CD14-positive monocyte (primary cell): ENCODE data around the gene SPTBN5. TPM values are rescaled to one million over a fixed set of nuclear protein-coding genes. Genes with fewer than 3 reads are reported as not detected.

Experiments used
- DNase-seq, 3 donors: peaks; one replicate each; pipeline ENCODE4 v3.0.0-alpha.2; 2011 to 2022
- H2AFZ ChIP-seq: 2 replicates; pipeline ENCODE4 v1.6.0; 2012; ENCODE audit warnings: mild to moderate bottlenecking, low read depth, low read length, inconsistent platforms; ENCODE audit not compliant: insufficient read depth, poor library complexity, severe bottlenecking
- H3K27ac ChIP-seq, 2 donors: 1 replicate in 1 of 2; 2 replicates in 1 of 2; pipeline ENCODE4 v1.5.1; 2012 to 2013; ENCODE audit warnings: low read length in 2 of 2, control low read depth in 1 of 2, inconsistent platforms in 1 of 2, low read depth in 1 of 2, mild to moderate bottlenecking in 1 of 2
- H3K27me3 ChIP-seq, 2 donors: one replicate each; pipeline versions ENCODE4 v1.6.0 to v1.6.1; 2011 to 2013; ENCODE audit warnings: low read length in 2 of 2; ENCODE audit not compliant: control insufficient read depth in 2 of 2, insufficient read depth in 2 of 2
- H3K36me3 ChIP-seq, 2 donors: replicated peaks in 1 of 2; 1 replicate in 1 of 2; 2 replicates in 1 of 2; pipeline versions ENCODE4 v1.5.1 to v1.6.1; 2012 to 2013; ENCODE audit warnings: low read length in 2 of 2, control low read depth in 1 of 2, inconsistent platforms in 1 of 2, mild to moderate bottlenecking in 1 of 2; ENCODE audit not compliant: insufficient read depth in 2 of 2, control insufficient read depth in 1 of 2
- H3K4me1 ChIP-seq, 2 donors: 1 replicate in 1 of 2; 2 replicates in 1 of 2; pipeline versions ENCODE4 v1.5.1 to v1.6.1; 2012 to 2013; ENCODE audit warnings: low read length in 2 of 2, control low read depth in 1 of 2, inconsistent platforms in 1 of 2, mild to moderate bottlenecking in 1 of 2, moderate library complexity in 1 of 2; ENCODE audit not compliant: insufficient read depth in 2 of 2, control insufficient read depth in 1 of 2
- H3K4me2 ChIP-seq: replicated peaks from 2 replicates; pipeline ENCODE3; 2012; ENCODE audit warnings: low read length, moderate library complexity, mild to moderate bottlenecking; ENCODE audit not compliant: poor library complexity, severe bottlenecking; ENCODE audit errors: extremely low read depth
- H3K4me3 ChIP-seq, 3 experiments: fragments of 200-600 bp in 1 of 3; sonication (generic) in 1 of 3; replicated peaks in 1 of 3; 1 replicate in 2 of 3; 2 replicates in 1 of 3; pipeline ENCODE4 v1.5.1; 2011 to 2013; ENCODE audit warnings: low read length in 3 of 3, mild to moderate bottlenecking in 3 of 3, control low read depth in 2 of 3, low read depth in 2 of 3, inconsistent platforms in 1 of 3, moderate library complexity in 1 of 3
- H3K79me2 ChIP-seq: 2 replicates; pipeline ENCODE4 v1.6.0; 2012; ENCODE audit warnings: mild to moderate bottlenecking, control low read depth, inconsistent platforms, low read length, moderate library complexity; ENCODE audit not compliant: insufficient read depth
- H3K9ac ChIP-seq: 2 replicates; pipeline ENCODE4 v1.6.0; 2017; ENCODE audit warnings: low read length, mild to moderate bottlenecking; ENCODE audit not compliant: insufficient read depth, poor library complexity, severe bottlenecking
- H3K9me3 ChIP-seq, 2 donors: replicated peaks in 1 of 2; 1 replicate in 1 of 2; 2 replicates in 1 of 2; pipeline versions ENCODE4 v1.5.1 to v1.6.1; 2012 to 2013; ENCODE audit warnings: low read length in 2 of 2, control low read depth in 1 of 2; ENCODE audit not compliant: control insufficient read depth in 1 of 2, insufficient read depth in 1 of 2
- H4K20me1 ChIP-seq: 2 replicates; pipeline ENCODE4 v1.6.0; 2012; ENCODE audit warnings: mild to moderate bottlenecking, low read length, control low read depth, moderate library complexity; ENCODE audit not compliant: insufficient read depth
- H3K27ac Mint-ChIP-seq, 7 donors: one replicate each; pipeline ENCODE4 v1.8.0; 2020; ENCODE audit warnings: mild to moderate bottlenecking in 7 of 7, mixed read lengths in 7 of 7, moderate library complexity in 6 of 7, inconsistent platforms in 2 of 7
- H3K27me3 Mint-ChIP-seq, 3 donors: one replicate each; pipeline ENCODE4 v1.8.0; 2021 to 2022; ENCODE audit warnings: low read depth in 3 of 3, mild to moderate bottlenecking in 3 of 3, mixed read lengths in 3 of 3, moderate library complexity in 3 of 3, inconsistent platforms in 1 of 3
- H3K36me3 Mint-ChIP-seq, 2 donors: one replicate each; pipeline ENCODE4 v1.8.0; 2020; ENCODE audit warnings: mixed read lengths in 2 of 2, inconsistent platforms in 1 of 2, mild to moderate bottlenecking in 1 of 2
- H3K4me1 Mint-ChIP-seq: one replicate; pipeline ENCODE4 v1.8.0; 2020; ENCODE audit warnings: mild to moderate bottlenecking, mixed read lengths
- H3K4me3 Mint-ChIP-seq, 2 donors: one replicate each; pipeline ENCODE4 v1.8.0; 2020; ENCODE audit warnings: mild to moderate bottlenecking in 2 of 2, mixed read lengths in 2 of 2, moderate library complexity in 1 of 2
- H3K9me3 Mint-ChIP-seq, 7 donors: one replicate each; pipeline ENCODE4 v1.8.0; 2020 to 2022; ENCODE audit warnings: mixed read lengths in 7 of 7, mild to moderate bottlenecking in 6 of 7, moderate library complexity in 6 of 7, inconsistent platforms in 2 of 7
- CTCF ChIP-seq: fragments of 200-600 bp; IDR thresholded peaks from one replicate; pipeline ENCODE4 v1.8.0; 2022; ENCODE audit warnings: antibody characterized with exemption, mild to moderate bottlenecking
- WGBS: methylation state at CpG from one replicate; pipeline ENCODE4 v1.1.5; 2013; ENCODE audit warnings: missing lambda C conversion rate; ENCODE audit not compliant: insufficient coverage; 5-methylcytosine and 5-hydroxymethylcytosine counted together
- intact Hi-C, 2 donors: fragments of 100-400 bp; cut with micrococcal nuclease; formaldehyde crosslinking; loops; one replicate each; pipeline versions ENCODE4 v1.15.0 to v1.15.1; 2023
- polyA plus RNA-seq, 3 donors: library from polyadenylated mRNA; depleted of rRNA in 1 of 3; unstranded in 2 of 3; stranded (reverse) in 1 of 3; fragments of 300-500 nt in 2 of 3; fragments of >200 nt in 1 of 3; fragmentation: Illumina TruSeq in 2 of 3; gene quantifications; 1 replicate in 2 of 3; 2 replicates in 1 of 3; pipeline ENCODE4 v1.2.3, GENCODE V29; 2012 to 2021

SPTBN5 gene
- polyA plus RNA-seq, 3 donors, result 0.29 TPM; not detected in 2

GRCh38 chr15:41900526-41901380, 6.9 kb upstream of the SPTBN5 start:
- no peaks in the 10 kb centered on the region for H3K27me3 Mint-ChIP-seq
- Histone ChIP-seq H3K27me3 (no peaks in the 10 kb centered on the region), H2AFZ (no peak overlapping the region), H3K4me3 (no peak overlapping the region), H3K9ac (no peak overlapping the region), H3K36me3 (peaks cover 56 to 88% of the 10 kb centered on the region in 2 donors), H4K20me1 (peaks cover 14% of the 10 kb centered on the region), H3K9me3 (no peaks in the 10 kb centered on the region), H3K27ac (no peak overlapping the region), H3K4me2 (no peak overlapping the region), H3K79me2 (peaks cover 10% of the 10 kb centered on the region), H3K4me1 (no peaks in the 10 kb centered on the region)
- no peak for DNase-seq
- H3K4me3 Mint-ChIP-seq, result no peak overlapping the region
- peak overlapping the region in 1 of 7 donors; percentile 78 for H3K27ac Mint-ChIP-seq
- peaks cover 0 to 3% (median 0%) of the 10 kb centered on the region in 7 donors for H3K9me3 Mint-ChIP-seq
- H3K36me3 Mint-ChIP-seq, result peaks cover 74 to 85% of the 10 kb centered on the region in 2 donors
- peaks cover 8% of the 10 kb centered on the region for H3K4me1 Mint-ChIP-seq
- intact Hi-C loops, result loop anchor here in 1 of 2 donors (5.0 to 10.0 kb wide), 2 partner anchors 76 to 128 kb away; partner anchors contain the start of genes JMJD7 and MAPKBP1
- TF ChIP-seq CTCF, result no peak
- 94% methylated on average over 33 of the region's 36 CpGs for WGBS

- H3K9ac ChIP-seq, result no peak overlapping the region
- DNase-seq, result no peak
- peaks cover 56 to 80% of the 10 kb centered on the region in 2 donors for H3K36me3 ChIP-seq
- no peak overlapping the region for H2AFZ ChIP-seq
- Mint-ChIP-seq H3K9me3 (peaks cover 0 to 3% (median 0%) of the 10 kb centered on the region in 7 donors), H3K27ac (peak overlapping the region in 1 of 7 donors; percentile 78), H3K27me3 (peaks cover 0 to under 1% (median 0%) of the 10 kb centered on the region in 3 donors), H3K36me3 (peaks cover 66 to 77% of the 10 kb centered on the region in 2 donors), H3K4me1 (peaks cover 14% of the 10 kb centered on the region), H3K4me3 (no peak overlapping the region)
- no peak overlapping the region for H3K4me3 ChIP-seq
- H3K9me3 ChIP-seq, result no peaks in the 10 kb centered on the region
- no peak overlapping the region for H3K4me2 ChIP-seq
- 96% methylated on average over 4 of the region's 6 CpGs for WGBS
- peaks cover 13% of the 10 kb centered on the region for H4K20me1 ChIP-seq
- no peaks in the 10 kb centered on the region for H3K27me3 ChIP-seq
- intact Hi-C loops, result loop anchor here in 1 of 2 donors (5.0 to 10.0 kb wide), 2 partner anchors 75 to 128 kb away; partner anchors contain the start of genes JMJD7 and MAPKBP1
- H3K4me1 ChIP-seq, result peaks cover 4 to 6% of the 10 kb centered on the region in 2 donors
- H3K79me2 ChIP-seq, result peaks cover 10% of the 10 kb centered on the region
- TF ChIP-seq CTCF, result no peak
- H3K27ac ChIP-seq, result no peak overlapping the region
Measured at GRCh38 chr15:41899854-41900442, 6.1 kb upstream of the SPTBN5 start.
